ENCODE measurements around the gene NEDD4. TPM values are rescaled to one million over a fixed set of nuclear protein-coding genes. Genes with fewer than 3 reads are reported as not detected.

NEDD4 gene
- total and polyA plus RNA-seq, 12 donors: 2.5 to 20.5 (median 9.5) TPM

GRCh38 chr15:55893852-55894251 is 99.6 kb downstream of the NEDD4 start:
- H3K27me3 ChIP-seq: no peaks in the 10 kb centered on the region
- DNase-seq: no peak
- intact Hi-C loops (cut with DNase I): no loop called here
- H3K36me3 ChIP-seq (replicated peaks in 1 of 2): no peaks in the 10 kb centered on the region
- H3K9me3 ChIP-seq (replicated peaks in 1 of 3): no peaks in the 10 kb centered on the region
- H3K4me1 ChIP-seq (replicated peaks in 1 of 2): peaks cover 0 to 4% of the 10 kb centered on the region in 2 donors
- H3K27ac ChIP-seq: no peak overlapping the region
- no peak overlapping the region for H3K4me3 ChIP-seq
- 88 to 93% (median 91%) methylated on average over 3 of the region's 3 CpGs for WGBS, 4 donors
- TF ChIP-seq POLR2A (IDR thresholded peaks at IDR 0.05): no peak
- no peak for TF ChIP-seq CTCF (IDR thresholded peaks at IDR 0.05)

GRCh38 chr15:55891196-55891595 is 102.2 kb downstream of the NEDD4 start:
- Histone ChIP-seq H3K4me3 (no peak overlapping the region), H3K36me3 (replicated peaks in 1 of 2) (no peaks in the 10 kb centered on the region), H3K27me3 (no peaks in the 10 kb centered on the region), H3K4me1 (replicated peaks in 1 of 2) (no peaks in the 10 kb centered on the region), H3K9me3 (replicated peaks in 1 of 3) (peaks cover 0 to 13% (median 0%) of the 10 kb centered on the region in 3 donors), H3K27ac (no peak overlapping the region)
- no peak for TF ChIP-seq CTCF (IDR thresholded peaks at IDR 0.05)
- TF ChIP-seq POLR2A (IDR thresholded peaks at IDR 0.05): no peak
- no peak for DNase-seq
- intact Hi-C loops (cut with DNase I): no loop called here
- 79 to 92% (median 88%) methylated on average over 1 of the region's 1 CpG for WGBS, 4 donors

GRCh38 chr15:55884223-55884622 is 109.2 kb downstream of the NEDD4 start:
- TF ChIP-seq CTCF (IDR thresholded peaks at IDR 0.05) (no peak), POLR2A (IDR thresholded peaks at IDR 0.05) (no peak)
- intact Hi-C loops (cut with DNase I): no loop called here

GRCh38 chr15:55879181-55879580 is 114.2 kb downstream of the NEDD4 start:
- no peak overlapping the region for H3K4me3 ChIP-seq
- TF ChIP-seq CTCF (IDR thresholded peaks at IDR 0.05): no peak
- no peak for TF ChIP-seq POLR2A (IDR thresholded peaks at IDR 0.05)
- no peak overlapping the region for H3K27ac ChIP-seq
- H3K36me3 ChIP-seq (replicated peaks in 1 of 2): no peaks in the 10 kb centered on the region
- no peak for DNase-seq
- intact Hi-C loops (cut with DNase I): no loop called here
- H3K4me1 ChIP-seq (replicated peaks in 1 of 2): no peaks in the 10 kb centered on the region
- H3K9me3 ChIP-seq (replicated peaks in 1 of 3): no peaks in the 10 kb centered on the region
- H3K27me3 ChIP-seq: no peaks in the 10 kb centered on the region

More at GRCh38 chr15:55884223-55884622, 109.2 kb downstream of the NEDD4 start:
- H3K27me3 ChIP-seq: no peaks in the 10 kb centered on the region
- H3K36me3 ChIP-seq (replicated peaks in 1 of 2): no peaks in the 10 kb centered on the region
- H3K27ac ChIP-seq: no peak overlapping the region
- H3K9me3 ChIP-seq (replicated peaks in 1 of 3): peaks cover 0 to 13% (median 0%) of the 10 kb centered on the region in 3 donors
- H3K4me3 ChIP-seq: no peak overlapping the region
- DNase-seq: no peak
- no peaks in the 10 kb centered on the region for H3K4me1 ChIP-seq (replicated peaks in 1 of 2)
